Erythroblast (primary cell): Measurements from ENCODE around the gene SVEP1.
A peak's percentile ranks its signal among the peaks of the same experiment; 100 is the strongest.
"Not testable (repeated sequence)": the region's sequence is repeated elsewhere in the genome, so short reads cannot be mapped to it uniquely, and the experiment has no call there.

ENCODE experiments used
- DNase-seq, 2 experiments: peaks; one replicate each; lab custom pipeline; 2025; lab: John Stamatoyannopoulos, UW
- GATA1 ChIP-seq: IDR thresholded peaks from 2 replicates; pipeline ENCODE4 v1.6.1; 2011; ENCODE audit warnings: low read depth, mild to moderate bottlenecking, control low read depth, low read length, moderate library complexity
- POLR2A ChIP-seq: IDR thresholded peaks from 2 replicates; pipeline ENCODE4 v1.6.1; 2011; ENCODE audit warnings: mild to moderate bottlenecking, low read length

SVEP1 gene

GRCh38 chr9:110579034-110579861, at the start of gene SVEP1:
TSS of gene SVEP1 (minus strand) at chr9:110579741. CDS start at chr9:110579543, 198 bp downstream.
- TF ChIP-seq POLR2A (no peak), GATA1 (no peak)
- DNase-seq = peak; percentile 6 to 12

- DNase-seq = no peak
- TF ChIP-seq POLR2A = no peak
- TF ChIP-seq GATA1 = no peak
Observed at GRCh38 chr9:110626101-110626829, 46.7 kb upstream of the SVEP1 start.

DNA sequence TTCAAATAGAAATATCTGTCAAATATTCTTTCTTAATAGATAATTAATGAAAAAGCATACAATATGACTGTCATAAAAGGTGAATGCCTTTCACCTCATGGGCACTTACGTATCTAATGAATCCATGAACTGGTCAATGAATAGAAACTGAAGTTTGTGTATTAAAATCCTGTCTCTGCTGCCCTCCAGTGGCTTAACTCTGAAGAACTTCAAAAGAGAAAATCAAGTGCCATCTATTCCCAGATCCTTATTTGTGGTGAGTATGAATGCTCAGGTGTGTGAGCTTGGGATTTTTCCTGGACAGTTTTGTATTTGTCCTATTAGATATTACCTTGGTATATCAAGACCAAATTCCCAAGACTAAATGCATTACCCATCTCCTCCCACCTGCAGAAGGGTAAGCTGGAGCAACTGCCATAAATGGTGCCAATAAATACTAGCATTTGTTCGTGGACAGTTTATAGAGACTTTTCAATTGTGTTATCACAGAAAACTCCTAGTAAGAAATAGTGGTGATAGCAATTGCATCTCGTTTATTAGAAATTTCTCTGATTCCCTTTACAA, 44.0 kb upstream of the SVEP1 start:
- DNase-seq = peak; percentile 52 to 78
- TF ChIP-seq POLR2A (no peak), GATA1 (no peak)

DNA sequence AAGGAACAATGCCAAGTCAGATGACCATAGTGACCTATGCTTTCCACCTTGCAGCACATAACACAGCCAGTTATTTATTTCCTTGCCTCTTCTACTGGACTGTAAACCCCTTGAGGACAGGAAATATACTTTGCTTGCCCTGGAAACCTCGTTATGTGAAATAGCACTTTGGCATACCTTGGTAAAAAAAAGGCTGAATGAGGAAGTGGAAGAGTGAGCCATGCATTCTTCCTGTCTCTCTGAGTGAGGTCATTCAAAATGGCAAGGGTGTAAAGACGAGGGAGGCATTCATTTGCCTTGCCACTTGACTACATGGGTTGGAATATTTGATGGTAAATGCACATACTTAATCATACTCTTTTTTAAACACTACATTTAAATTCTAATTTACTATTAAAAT, 42.8 kb upstream of the SVEP1 start:
- no peak for DNase-seq
- no peak for TF ChIP-seq GATA1
- TF ChIP-seq POLR2A = no peak

- DNase-seq = no peak
- TF ChIP-seq GATA1 (no peak), POLR2A (no peak)
Observed at GRCh38 chr9:110620726-110621125, 41.2 kb upstream of the SVEP1 start.

DNA sequence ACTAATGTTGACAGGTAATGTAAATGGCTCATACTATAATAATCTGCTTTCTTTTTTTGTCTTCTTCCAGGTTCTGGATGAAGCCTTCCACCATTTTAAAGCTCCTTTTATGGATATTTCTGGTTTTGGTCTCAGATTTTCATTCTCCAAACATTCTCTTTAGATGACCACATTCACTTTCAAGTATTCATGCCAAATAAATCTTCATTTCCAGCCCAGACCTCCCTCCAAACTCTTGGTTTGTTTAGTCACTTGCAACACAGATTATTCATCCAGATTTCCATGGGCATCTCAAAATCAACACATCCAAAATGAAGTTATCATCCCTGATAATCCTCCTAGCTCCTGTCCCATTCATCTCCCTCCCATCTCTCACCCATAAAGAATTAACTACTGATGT, 40.3 kb upstream of the SVEP1 start:
- TF ChIP-seq POLR2A = no peak
- no peak for TF ChIP-seq GATA1
- DNase-seq = no peak

GRCh38 chr9:110615498-110615897, 36.0 kb upstream of the SVEP1 start:
- no peak for TF ChIP-seq GATA1
- no peak for TF ChIP-seq POLR2A
- DNase-seq = no peak

GRCh38 chr9:110614576-110614975, 35.0 kb upstream of the SVEP1 start:
- DNase-seq = not testable (repeated sequence)

DNA sequence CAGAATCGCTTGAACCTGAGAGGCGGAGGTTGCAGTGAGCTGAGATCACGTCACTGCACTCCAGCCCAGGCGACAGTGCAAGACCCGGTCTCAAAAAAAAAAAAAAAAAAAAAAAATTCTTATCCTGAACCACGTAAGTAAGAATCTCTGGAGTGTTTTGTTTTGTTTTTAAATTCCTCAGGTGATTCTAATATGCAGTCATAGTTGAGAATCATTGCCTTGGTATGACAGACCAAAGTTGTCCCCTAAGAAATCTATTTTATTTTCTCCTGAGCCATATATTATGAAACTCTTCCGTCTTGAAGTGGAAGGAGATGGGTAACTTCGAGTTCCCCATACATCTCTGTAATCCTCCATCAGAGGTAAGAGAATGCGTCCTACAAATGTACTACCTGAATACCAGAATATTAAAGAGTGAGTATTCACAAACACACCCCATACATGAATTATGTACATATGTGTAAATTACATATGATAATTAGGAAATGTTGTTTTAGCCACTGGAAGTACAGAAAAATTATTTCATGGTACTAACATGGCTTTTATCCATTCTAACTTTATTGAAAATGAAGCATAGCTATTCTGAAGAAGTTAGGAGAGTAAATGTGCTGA, 26.7 kb upstream of the SVEP1 start:
- no peak for DNase-seq
- TF ChIP-seq GATA1 (no peak), POLR2A (no peak)

DNA sequence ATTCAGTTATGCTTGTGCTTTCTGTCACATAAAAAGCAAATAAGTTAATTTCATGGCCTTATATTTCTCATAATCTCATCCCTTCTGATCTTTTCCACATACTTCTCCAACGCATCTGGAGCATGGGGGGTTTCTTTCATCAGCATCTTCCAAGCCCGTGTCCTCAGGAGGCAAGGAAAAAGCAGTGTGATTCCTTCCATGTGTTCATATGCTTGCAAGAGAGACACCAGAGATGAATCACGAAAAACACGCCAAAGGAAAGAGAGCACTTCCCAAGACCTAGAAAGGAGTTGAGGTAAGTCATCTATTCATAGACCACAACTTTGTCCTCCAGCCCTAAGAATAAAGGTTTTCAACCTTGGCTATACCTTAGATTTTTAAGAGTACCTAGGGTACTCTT, 26.0 kb upstream of the SVEP1 start:
- TF ChIP-seq POLR2A (no peak), GATA1 (no peak)
- DNase-seq = no peak

DNA sequence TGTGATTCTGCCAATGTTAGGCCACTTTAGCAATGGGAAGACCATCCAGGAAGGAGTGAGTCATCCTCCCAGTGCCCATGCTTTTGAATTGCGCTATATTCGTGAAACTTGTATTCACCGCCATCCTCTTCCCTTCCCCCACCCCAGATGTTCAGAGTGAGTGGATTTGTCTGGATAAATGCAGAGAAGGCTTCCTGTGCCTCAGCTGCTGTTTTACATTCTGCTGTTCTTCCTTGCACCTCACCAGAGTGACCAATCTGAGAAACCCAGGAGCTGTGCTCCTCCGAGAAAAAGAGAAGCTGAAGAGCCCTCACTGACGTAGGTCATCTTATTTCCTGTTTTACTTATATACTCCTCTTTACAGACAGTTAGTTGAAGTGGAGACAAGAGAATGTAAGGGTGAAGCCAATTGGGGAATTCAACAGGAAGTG, 24.6 kb upstream of the SVEP1 start:
- no peak for TF ChIP-seq POLR2A
- no peak for TF ChIP-seq GATA1
- DNase-seq = no peak

GRCh38 chr9:110602281-110602680, 22.7 kb upstream of the SVEP1 start:
- DNase-seq = no peak
- TF ChIP-seq GATA1 = no peak
- TF ChIP-seq POLR2A = no peak

DNA sequence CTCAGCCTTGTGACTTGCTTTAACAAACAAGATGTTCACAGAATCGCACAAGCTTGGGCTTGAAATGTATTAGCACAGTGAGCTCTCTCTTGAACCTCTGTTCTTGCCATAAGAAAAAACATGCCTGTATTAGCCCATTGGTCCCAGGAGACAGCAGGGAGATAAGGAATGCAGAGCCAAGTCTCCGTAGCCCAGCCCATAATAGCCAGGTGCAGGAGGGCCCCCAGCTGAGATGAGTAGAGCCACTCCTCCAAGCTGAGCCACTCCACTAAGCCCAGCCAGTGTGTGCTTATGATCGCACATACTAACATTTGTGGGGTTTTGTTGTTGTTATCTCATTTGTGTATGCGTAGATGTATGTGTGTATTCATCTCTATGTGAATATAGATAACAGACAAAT, 21.6 kb upstream of the SVEP1 start:
- no peak for TF ChIP-seq GATA1
- TF ChIP-seq POLR2A = no peak
- DNase-seq = no peak

GRCh38 chr9:110599468-110599867, 19.9 kb upstream of the SVEP1 start:
- no peak for DNase-seq
- TF ChIP-seq POLR2A = no peak
- no peak for TF ChIP-seq GATA1
